HepG2 (cell line): ENCODE data around the gene GJB1. TPM values are rescaled to one million over a fixed set of nuclear protein-coding genes. Genes with fewer than 3 reads are reported as not detected.

Experiments
- ATAC-seq: fragments of 200-7000 bp; cut with Tn5 transposase; 3 replicates; pipeline ENCODE4 v1.9.1; 2020; ENCODE audit warnings: mild to moderate bottlenecking, moderate library complexity
- BruUV-seq: library from RNA; stranded (reverse); fragments of 400-500 nt; replicated peaks from 2 replicates; lab custom pipeline; 2021; lab: Mats Ljungman, UMichigan
- CTCF ChIA-PET: fragments of 300-600 bp; formaldehyde crosslinking; extraction: SDS; loops from one replicate; lab custom pipeline; 2021; ENCODE audit warnings: low total read pairs, inconsistent platforms, low intra/inter-chr PET ratio; lab: Yijun Ruan, JAX
- POLR2A ChIA-PET: fragments of 350-600 bp; sonication (Branson Sonifier 250); formaldehyde crosslinking; loops from one replicate; lab custom pipeline; 2020; ENCODE audit warnings: antibody characterized with exemption, inconsistent platforms; lab: Yijun Ruan, JAX
- DNase-seq: peaks from one replicate; pipeline ENCODE4 v3.0.0-alpha.2; 2015; ENCODE audit warnings: low spot score
- FAIRE-seq: peaks from 3 replicates; lab custom pipeline; 2011; peaks lifted over from hg19 to GRCh38; lab: Jason Lieb, UNC
- H2AFZ ChIP-seq: one replicate; pipeline ENCODE4 v1.6.1; 2011; ENCODE audit warnings: low read length, inconsistent platforms
- H3K27ac ChIP-seq: fragments of 300-600 bp; 3 replicates; pipeline ENCODE4 v1.8.0; 2011; ENCODE audit warnings: mixed run types, mild to moderate bottlenecking, mixed read lengths, low read length, inconsistent platforms; ENCODE audit not compliant: insufficient read depth; ENCODE audit errors: extremely low read length
- H3K27me3 ChIP-seq, 2 experiments: fragments of 200-600 bp in 1 of 2; 2 replicates in 1 of 2; 3 replicates in 1 of 2; pipeline versions ENCODE4 v1.6.0 to v1.8.0; 2011; ENCODE audit warnings: low read length in 2 of 2, mild to moderate bottlenecking in 2 of 2, moderate library complexity in 2 of 2, inconsistent platforms in 1 of 2; ENCODE audit not compliant: insufficient read depth in 2 of 2, control insufficient read depth in 1 of 2
- H3K36me3 ChIP-seq, 2 experiments: fragments of 200-600 bp in 1 of 2; replicated peaks in 1 of 2; 2 replicates in 1 of 2; 3 replicates in 1 of 2; pipeline versions ENCODE4 v1.5.1 to v1.8.0; 2011; ENCODE audit warnings: low read length in 2 of 2, inconsistent platforms in 1 of 2; ENCODE audit not compliant: insufficient read depth in 2 of 2, control insufficient read depth in 1 of 2
- H3K4me1 ChIP-seq: 2 replicates; pipeline ENCODE4 v1.5.1; 2012; ENCODE audit warnings: low read length, inconsistent platforms; ENCODE audit not compliant: insufficient read depth
- H3K4me2 ChIP-seq: 2 replicates; pipeline ENCODE4 v1.6.0; 2011; ENCODE audit warnings: low read depth, low read length, inconsistent platforms
- H3K4me3 ChIP-seq, 3 experiments: fragments of 200-600 bp in 1 of 3; sonication (generic), shearing (Covaris generic) in 1 of 3; replicated peaks in 1 of 3; 2 replicates each; pipeline ENCODE4 v1.5.1; 2011 to 2016; ENCODE audit warnings: low read length in 3 of 3, inconsistent platforms in 2 of 3, low read depth in 2 of 3, mild to moderate bottlenecking in 2 of 3, control low read depth in 1 of 3, mixed read lengths in 1 of 3; ENCODE audit not compliant: insufficient read depth in 1 of 3
- H3K79me2 ChIP-seq: one replicate; pipeline ENCODE4 v1.6.1; 2011; ENCODE audit warnings: low read length, inconsistent platforms; ENCODE audit not compliant: insufficient read depth
- H3K9ac ChIP-seq: 2 replicates; pipeline ENCODE4 v1.6.0; 2011; ENCODE audit warnings: mild to moderate bottlenecking, low read depth, low read length, inconsistent platforms; ENCODE audit not compliant: insufficient read depth
- H3K9me3 ChIP-seq: 2 replicates; pipeline ENCODE4 v1.5.1; 2012; ENCODE audit warnings: mild to moderate bottlenecking, low read length
- H4K20me1 ChIP-seq: 2 replicates; pipeline ENCODE4 v1.6.0; 2011; ENCODE audit warnings: inconsistent platforms, mild to moderate bottlenecking, low read length, moderate library complexity; ENCODE audit not compliant: insufficient read depth
- BCL6 ChIP-seq: IDR thresholded peaks from 2 replicates; pipeline ENCODE4 v1.6.1; 2016; ENCODE audit warnings: missing genetic modification reagents, missing compliant biosample characterization
- HDAC1 ChIP-seq: sonication (generic); formaldehyde crosslinking; IDR thresholded peaks from 2 replicates; pipeline ENCODE4 v1.5.1; 2020; ENCODE audit warnings: mild to moderate bottlenecking, missing genetic modification reagents
- SIN3B ChIP-seq: fragments of 150-350 bp; IDR thresholded peaks from 2 replicates; pipeline ENCODE4 v1.6.1; 2014; ENCODE audit warnings: low read length
- ZNF839 ChIP-seq: sonication (generic); formaldehyde crosslinking; IDR thresholded peaks from 2 replicates; pipeline ENCODE4 v1.4.0; 2020; ENCODE audit warnings: missing genetic modification reagents, mild to moderate bottlenecking, borderline replicate concordance
- WGBS: methylation state at CpG from one replicate; pipeline ENCODE4 v1.1.6; 2017; ENCODE audit warnings: low lambda C conversion rate; 5-methylcytosine and 5-hydroxymethylcytosine counted together
- in situ Hi-C: cut with HindIII; loops from 2 replicates; pipeline ENCODE4 v1.10.0; 2017; ENCODE audit warnings: low pct_unique_long_range_greater_than_20kb; ENCODE audit not compliant: extremely low pct_ligation_motif_present
- intact Hi-C: fragments of 100-400 bp; cut with micrococcal nuclease; formaldehyde crosslinking; loops from one replicate; pipeline ENCODE4 v1.10.0; 2022; ENCODE audit not compliant: unreplicated experiment
- polyA plus RNA-seq, 8 experiments: library from polyadenylated mRNA; depleted of rRNA in 3 of 8; stranded (reverse) in 7 of 8; unstranded in 1 of 8; fragments of >200 nt; fragmentation: Illumina TruSeq in 4 of 8; extraction: Trizol in 4 of 8; gene quantifications; 2 replicates each; pipeline versions ENCODE4 v1.2.1 to v1.2.3, GENCODE V29; 2011 to 2016; ENCODE audit warnings: low read depth in 4 of 8, missing spikeins in 1 of 8, mixed read lengths in 1 of 8; ENCODE audit not compliant: insufficient read depth in 1 of 8
- total RNA-seq, 5 experiments: library from RNA; depleted of rRNA; stranded (reverse); fragments of >200 nt; fragmentation: Illumina TruSeq; extraction: Trizol; gene quantifications; 2 replicates each; pipeline ENCODE4 v1.2.3, GENCODE V29; 2016; ENCODE audit warnings: low read depth in 1 of 5
- TF ChIP-seq, protein P1 (sequence below): sonication (generic); formaldehyde crosslinking; IDR thresholded peaks from 2 replicates; pipeline ENCODE4 v1.4.0; 2020; ENCODE audit warnings: missing genetic modification reagents
- TF ChIP-seq, protein P2 (sequence below): sonication (generic); formaldehyde crosslinking; IDR thresholded peaks from 2 replicates; pipeline ENCODE4 v1.8.0; 2022; ENCODE audit warnings: missing genetic modification reagents, mild to moderate bottlenecking, moderate library complexity, borderline replicate concordance
- TF ChIP-seq, protein P3 (sequence below), 2 experiments: sonication (generic) in 1 of 2; formaldehyde crosslinking in 1 of 2; IDR thresholded peaks; 2 replicates each; pipeline versions ENCODE4 v1.4.0 to v1.6.1; 2018 to 2020; ENCODE audit warnings: missing genetic modification reagents in 2 of 2, borderline replicate concordance in 1 of 2, low read depth in 1 of 2, mild to moderate bottlenecking in 1 of 2, missing biosample characterization in 1 of 2
- TF ChIP-seq, protein P4 (sequence below): sonication (generic); formaldehyde crosslinking; IDR thresholded peaks from 2 replicates; pipeline ENCODE4 v1.4.0; 2020; ENCODE audit warnings: missing genetic modification reagents

Gene GJB1
- total and polyA plus RNA-seq, 2 of the 13 experiments (the other 11 are each of a cell fraction or from before 2014, with no cell fraction given), result 111 to 161 TPM

DNA sequence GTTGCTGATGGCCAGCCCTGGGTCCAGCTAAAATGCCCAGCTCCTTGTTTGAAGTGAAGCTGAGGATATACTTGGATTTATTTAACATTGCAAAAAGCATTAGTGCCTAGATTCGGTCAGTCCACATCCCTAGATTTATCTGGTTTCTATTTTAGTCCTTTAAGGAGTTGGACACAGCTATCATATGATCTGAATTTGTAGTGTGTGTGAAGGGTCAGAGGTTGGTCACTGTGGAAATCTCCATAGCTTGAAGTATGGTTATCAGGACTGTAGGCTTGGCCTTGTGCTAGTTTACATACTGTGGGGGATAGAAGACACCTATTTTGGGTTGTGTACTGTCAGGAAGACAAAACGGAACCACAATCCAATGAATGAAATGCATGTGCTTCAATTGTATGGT lies 49.6 kb upstream of the GJB1 start:
- no peak overlapping the region for H3K27ac ChIP-seq
- no peaks in the 10 kb centered on the region for H3K27me3 ChIP-seq
- 38% methylated on average over 2 of the region's 2 CpGs for WGBS
- H3K4me2 ChIP-seq, result no peak overlapping the region
- H3K9ac ChIP-seq, result no peak overlapping the region
- H3K36me3 ChIP-seq, result no peaks in the 10 kb centered on the region
- FAIRE-seq (peak; percentile 52), DNase-seq (no peak), ATAC-seq (no peak)
- no TSS peak for BruUV-seq
- POLR2A ChIA-PET, result interaction anchor here (0.6 kb wide), 1 partner anchor 29 kb away, joined by 3 read pairs; no protein-coding TSS in a partner anchor
- no peaks in the 10 kb centered on the region for H3K9me3 ChIP-seq
- H3K4me1 ChIP-seq, result peaks cover 43% of the 10 kb centered on the region
- no peaks in the 10 kb centered on the region for H4K20me1 ChIP-seq
- no peaks in the 10 kb centered on the region for H3K79me2 ChIP-seq
- CTCF ChIA-PET, result no interaction called here
- TF ChIP-seq, protein P1, sequence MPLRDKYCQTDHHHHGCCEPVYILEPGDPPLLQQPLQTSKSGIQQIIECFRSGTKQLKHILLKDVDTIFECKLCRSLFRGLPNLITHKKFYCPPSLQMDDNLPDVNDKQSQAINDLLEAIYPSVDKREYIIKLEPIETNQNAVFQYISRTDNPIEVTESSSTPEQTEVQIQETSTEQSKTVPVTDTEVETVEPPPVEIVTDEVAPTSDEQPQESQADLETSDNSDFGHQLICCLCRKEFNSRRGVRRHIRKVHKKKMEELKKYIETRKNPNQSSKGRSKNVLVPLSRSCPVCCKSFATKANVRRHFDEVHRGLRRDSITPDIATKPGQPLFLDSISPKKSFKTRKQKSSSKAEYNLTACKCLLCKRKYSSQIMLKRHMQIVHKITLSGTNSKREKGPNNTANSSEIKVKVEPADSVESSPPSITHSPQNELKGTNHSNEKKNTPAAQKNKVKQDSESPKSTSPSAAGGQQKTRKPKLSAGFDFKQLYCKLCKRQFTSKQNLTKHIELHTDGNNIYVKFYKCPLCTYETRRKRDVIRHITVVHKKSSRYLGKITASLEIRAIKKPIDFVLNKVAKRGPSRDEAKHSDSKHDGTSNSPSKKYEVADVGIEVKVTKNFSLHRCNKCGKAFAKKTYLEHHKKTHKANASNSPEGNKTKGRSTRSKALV, result no peak
- TF ChIP-seq HDAC1 (CRISPR knock-in tag) (no peak), ZNF839 (CRISPR knock-in tag) (no peak), SIN3B (no peak), BCL6 (CRISPR knock-in tag) (no peak)
- TF ChIP-seq, protein P2, sequence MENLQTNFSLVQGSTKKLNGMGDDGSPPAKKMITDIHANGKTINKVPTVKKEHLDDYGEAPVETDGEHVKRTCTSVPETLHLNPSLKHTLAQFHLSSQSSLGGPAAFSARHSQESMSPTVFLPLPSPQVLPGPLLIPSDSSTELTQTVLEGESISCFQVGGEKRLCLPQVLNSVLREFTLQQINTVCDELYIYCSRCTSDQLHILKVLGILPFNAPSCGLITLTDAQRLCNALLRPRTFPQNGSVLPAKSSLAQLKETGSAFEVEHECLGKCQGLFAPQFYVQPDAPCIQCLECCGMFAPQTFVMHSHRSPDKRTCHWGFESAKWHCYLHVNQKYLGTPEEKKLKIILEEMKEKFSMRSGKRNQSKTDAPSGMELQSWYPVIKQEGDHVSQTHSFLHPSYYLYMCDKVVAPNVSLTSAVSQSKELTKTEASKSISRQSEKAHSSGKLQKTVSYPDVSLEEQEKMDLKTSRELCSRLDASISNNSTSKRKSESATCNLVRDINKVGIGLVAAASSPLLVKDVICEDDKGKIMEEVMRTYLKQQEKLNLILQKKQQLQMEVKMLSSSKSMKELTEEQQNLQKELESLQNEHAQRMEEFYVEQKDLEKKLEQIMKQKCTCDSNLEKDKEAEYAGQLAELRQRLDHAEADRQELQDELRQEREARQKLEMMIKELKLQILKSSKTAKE, result no peak
- TF ChIP-seq, protein P3, sequence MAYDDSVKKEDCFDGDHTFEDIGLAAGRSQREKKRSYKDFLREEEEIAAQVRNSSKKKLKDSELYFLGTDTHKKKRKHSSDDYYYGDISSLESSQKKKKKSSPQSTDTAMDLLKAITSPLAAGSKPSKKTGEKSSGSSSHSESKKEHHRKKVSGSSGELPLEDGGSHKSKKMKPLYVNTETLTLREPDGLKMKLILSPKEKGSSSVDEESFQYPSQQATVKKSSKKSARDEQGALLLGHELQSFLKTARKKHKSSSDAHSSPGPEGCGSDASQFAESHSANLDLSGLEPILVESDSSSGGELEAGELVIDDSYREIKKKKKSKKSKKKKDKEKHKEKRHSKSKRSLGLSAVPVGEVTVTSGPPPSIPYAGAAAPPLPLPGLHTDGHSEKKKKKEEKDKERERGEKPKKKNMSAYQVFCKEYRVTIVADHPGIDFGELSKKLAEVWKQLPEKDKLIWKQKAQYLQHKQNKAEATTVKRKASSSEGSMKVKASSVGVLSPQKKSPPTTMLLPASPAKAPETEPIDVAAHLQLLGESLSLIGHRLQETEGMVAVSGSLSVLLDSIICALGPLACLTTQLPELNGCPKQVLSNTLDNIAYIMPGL (CRISPR knock-in tag; IDR thresholded peaks at IDR 0.05; ENCODE audit: borderline replicate concordance in 1 of 2, low read depth in 1 of 2), result no peak
- TF ChIP-seq, protein P4, sequence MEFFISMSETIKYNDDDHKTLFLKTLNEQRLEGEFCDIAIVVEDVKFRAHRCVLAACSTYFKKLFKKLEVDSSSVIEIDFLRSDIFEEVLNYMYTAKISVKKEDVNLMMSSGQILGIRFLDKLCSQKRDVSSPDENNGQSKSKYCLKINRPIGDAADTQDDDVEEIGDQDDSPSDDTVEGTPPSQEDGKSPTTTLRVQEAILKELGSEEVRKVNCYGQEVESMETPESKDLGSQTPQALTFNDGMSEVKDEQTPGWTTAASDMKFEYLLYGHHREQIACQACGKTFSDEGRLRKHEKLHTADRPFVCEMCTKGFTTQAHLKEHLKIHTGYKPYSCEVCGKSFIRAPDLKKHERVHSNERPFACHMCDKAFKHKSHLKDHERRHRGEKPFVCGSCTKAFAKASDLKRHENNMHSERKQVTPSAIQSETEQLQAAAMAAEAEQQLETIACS (CRISPR knock-in tag), result no peak
- intact Hi-C loops (no loop called here), in situ Hi-C loops (loop anchor here (10.0 kb wide), 1 partner anchor 179 kb away; no protein-coding TSS in a partner anchor)
- H2AFZ ChIP-seq, result no peak overlapping the region
- H3K4me3 ChIP-seq, result no peak overlapping the region
